ENCODE measurements around the gene SHROOM3. TPM values are rescaled to one million over a fixed set of nuclear protein-coding genes. Genes with fewer than 3 reads are reported as not detected.
A peak's percentile ranks its signal among the peaks of the same experiment; 100 is the strongest.

The SHROOM3 gene
- total and polyA plus RNA-seq, 2 of the 13 experiments (the other 11 are each of a cell fraction or from before 2014, with no cell fraction given): 0.01 TPM; not detected in 1

DNA sequence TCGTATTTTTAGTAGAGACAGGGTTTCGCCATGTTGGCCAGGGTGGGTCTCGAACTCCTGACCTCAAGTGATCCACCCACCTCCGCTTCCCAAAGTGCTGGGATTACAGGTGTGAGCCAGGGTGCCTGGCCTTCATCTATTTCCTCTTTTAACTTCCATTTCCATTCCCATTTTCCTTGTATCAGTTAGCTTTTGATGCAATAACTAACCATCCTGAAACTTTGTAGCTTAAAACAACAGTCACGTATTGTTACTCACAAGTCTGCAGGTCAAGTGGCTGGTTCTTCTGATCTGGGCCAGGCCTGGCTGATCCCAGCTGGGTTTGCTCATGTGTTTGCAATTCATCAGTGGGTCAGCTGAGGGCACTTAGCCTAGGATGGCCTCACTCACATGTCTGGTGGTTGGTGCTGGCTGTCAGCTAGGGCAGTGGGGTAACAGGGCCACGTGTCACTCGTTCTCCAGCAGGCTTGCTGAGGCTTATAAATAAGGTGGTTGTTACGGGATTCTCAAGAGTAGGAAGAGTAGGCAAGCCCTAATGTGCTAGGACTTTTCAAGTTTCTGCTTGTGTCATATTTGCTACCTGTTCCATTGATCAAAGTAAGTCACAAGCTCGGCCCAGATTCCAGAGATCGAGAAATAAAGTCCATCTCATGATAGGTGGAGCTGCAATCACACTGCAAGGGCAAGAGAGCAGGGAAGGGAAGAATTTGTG lies 374.7 kb downstream of the SHROOM3 start (continued):
- TF ChIP-seq JUN (CRISPR knock-in tag; IDR thresholded peaks at IDR 0.05) (no peak), ZBTB7B (CRISPR knock-in tag; IDR thresholded peaks at IDR 0.05) (no peak), ZIK1 (CRISPR knock-in tag; IDR thresholded peaks at IDR 0.05; ENCODE audit: borderline replicate concordance, low read depth) (no peak), TP53 (CRISPR knock-in tag; conservative IDR thresholded peaks at IDR 0.05) (no peak), FOXA1 (IDR thresholded peaks at IDR 0.05) (no peak), FOXA1 (CRISPR knock-in tag; IDR thresholded peaks at IDR 0.05) (peak; percentile 48; the same call in 1 of the 2 replicates), KMT2B (CRISPR knock-in tag; IDR thresholded peaks at IDR 0.05) (no peak), ZNF572 (CRISPR knock-in tag; IDR thresholded peaks at IDR 0.05) (no peak), ZNF143 (CRISPR knock-in tag; IDR thresholded peaks at IDR 0.05) (no peak), KLF9 (CRISPR knock-in tag; IDR thresholded peaks at IDR 0.05; ENCODE audit: low read depth) (no peak), NFYC (CRISPR knock-in tag; IDR thresholded peaks at IDR 0.05) (no peak), RFX5 (IDR thresholded peaks at IDR 0.05; ENCODE audit: low read depth, low read length) (no peak), TAF1 (CRISPR knock-in tag; IDR thresholded peaks at IDR 0.05) (no peak), JARID2 (CRISPR knock-in tag; IDR thresholded peaks at IDR 0.05; ENCODE audit: insufficient replicate concordance) (no peak), AGO2 (optimal IDR thresholded peaks at IDR 0.05; ENCODE audit: low read depth, low read length) (no peak), SIX1 (CRISPR knock-in tag; IDR thresholded peaks at IDR 0.05; ENCODE audit: borderline replicate concordance) (no peak)
- TF ChIP-seq, protein P1, sequence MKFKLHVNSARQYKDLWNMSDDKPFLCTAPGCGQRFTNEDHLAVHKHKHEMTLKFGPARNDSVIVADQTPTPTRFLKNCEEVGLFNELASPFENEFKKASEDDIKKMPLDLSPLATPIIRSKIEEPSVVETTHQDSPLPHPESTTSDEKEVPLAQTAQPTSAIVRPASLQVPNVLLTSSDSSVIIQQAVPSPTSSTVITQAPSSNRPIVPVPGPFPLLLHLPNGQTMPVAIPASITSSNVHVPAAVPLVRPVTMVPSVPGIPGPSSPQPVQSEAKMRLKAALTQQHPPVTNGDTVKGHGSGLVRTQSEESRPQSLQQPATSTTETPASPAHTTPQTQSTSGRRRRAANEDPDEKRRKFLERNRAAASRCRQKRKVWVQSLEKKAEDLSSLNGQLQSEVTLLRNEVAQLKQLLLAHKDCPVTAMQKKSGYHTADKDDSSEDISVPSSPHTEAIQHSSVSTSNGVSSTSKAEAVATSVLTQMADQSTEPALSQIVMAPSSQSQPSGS (CRISPR knock-in tag; IDR thresholded peaks at IDR 0.05): no peak
- TF ChIP-seq, protein P2, sequence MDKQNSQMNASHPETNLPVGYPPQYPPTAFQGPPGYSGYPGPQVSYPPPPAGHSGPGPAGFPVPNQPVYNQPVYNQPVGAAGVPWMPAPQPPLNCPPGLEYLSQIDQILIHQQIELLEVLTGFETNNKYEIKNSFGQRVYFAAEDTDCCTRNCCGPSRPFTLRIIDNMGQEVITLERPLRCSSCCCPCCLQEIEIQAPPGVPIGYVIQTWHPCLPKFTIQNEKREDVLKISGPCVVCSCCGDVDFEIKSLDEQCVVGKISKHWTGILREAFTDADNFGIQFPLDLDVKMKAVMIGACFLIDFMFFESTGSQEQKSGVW (CRISPR knock-in tag; IDR thresholded peaks at IDR 0.05; ENCODE audit: borderline replicate concordance): no peak
- TF ChIP-seq, protein P3, sequence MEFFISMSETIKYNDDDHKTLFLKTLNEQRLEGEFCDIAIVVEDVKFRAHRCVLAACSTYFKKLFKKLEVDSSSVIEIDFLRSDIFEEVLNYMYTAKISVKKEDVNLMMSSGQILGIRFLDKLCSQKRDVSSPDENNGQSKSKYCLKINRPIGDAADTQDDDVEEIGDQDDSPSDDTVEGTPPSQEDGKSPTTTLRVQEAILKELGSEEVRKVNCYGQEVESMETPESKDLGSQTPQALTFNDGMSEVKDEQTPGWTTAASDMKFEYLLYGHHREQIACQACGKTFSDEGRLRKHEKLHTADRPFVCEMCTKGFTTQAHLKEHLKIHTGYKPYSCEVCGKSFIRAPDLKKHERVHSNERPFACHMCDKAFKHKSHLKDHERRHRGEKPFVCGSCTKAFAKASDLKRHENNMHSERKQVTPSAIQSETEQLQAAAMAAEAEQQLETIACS (CRISPR knock-in tag; IDR thresholded peaks at IDR 0.05): no peak
- TF ChIP-seq, protein P4, sequence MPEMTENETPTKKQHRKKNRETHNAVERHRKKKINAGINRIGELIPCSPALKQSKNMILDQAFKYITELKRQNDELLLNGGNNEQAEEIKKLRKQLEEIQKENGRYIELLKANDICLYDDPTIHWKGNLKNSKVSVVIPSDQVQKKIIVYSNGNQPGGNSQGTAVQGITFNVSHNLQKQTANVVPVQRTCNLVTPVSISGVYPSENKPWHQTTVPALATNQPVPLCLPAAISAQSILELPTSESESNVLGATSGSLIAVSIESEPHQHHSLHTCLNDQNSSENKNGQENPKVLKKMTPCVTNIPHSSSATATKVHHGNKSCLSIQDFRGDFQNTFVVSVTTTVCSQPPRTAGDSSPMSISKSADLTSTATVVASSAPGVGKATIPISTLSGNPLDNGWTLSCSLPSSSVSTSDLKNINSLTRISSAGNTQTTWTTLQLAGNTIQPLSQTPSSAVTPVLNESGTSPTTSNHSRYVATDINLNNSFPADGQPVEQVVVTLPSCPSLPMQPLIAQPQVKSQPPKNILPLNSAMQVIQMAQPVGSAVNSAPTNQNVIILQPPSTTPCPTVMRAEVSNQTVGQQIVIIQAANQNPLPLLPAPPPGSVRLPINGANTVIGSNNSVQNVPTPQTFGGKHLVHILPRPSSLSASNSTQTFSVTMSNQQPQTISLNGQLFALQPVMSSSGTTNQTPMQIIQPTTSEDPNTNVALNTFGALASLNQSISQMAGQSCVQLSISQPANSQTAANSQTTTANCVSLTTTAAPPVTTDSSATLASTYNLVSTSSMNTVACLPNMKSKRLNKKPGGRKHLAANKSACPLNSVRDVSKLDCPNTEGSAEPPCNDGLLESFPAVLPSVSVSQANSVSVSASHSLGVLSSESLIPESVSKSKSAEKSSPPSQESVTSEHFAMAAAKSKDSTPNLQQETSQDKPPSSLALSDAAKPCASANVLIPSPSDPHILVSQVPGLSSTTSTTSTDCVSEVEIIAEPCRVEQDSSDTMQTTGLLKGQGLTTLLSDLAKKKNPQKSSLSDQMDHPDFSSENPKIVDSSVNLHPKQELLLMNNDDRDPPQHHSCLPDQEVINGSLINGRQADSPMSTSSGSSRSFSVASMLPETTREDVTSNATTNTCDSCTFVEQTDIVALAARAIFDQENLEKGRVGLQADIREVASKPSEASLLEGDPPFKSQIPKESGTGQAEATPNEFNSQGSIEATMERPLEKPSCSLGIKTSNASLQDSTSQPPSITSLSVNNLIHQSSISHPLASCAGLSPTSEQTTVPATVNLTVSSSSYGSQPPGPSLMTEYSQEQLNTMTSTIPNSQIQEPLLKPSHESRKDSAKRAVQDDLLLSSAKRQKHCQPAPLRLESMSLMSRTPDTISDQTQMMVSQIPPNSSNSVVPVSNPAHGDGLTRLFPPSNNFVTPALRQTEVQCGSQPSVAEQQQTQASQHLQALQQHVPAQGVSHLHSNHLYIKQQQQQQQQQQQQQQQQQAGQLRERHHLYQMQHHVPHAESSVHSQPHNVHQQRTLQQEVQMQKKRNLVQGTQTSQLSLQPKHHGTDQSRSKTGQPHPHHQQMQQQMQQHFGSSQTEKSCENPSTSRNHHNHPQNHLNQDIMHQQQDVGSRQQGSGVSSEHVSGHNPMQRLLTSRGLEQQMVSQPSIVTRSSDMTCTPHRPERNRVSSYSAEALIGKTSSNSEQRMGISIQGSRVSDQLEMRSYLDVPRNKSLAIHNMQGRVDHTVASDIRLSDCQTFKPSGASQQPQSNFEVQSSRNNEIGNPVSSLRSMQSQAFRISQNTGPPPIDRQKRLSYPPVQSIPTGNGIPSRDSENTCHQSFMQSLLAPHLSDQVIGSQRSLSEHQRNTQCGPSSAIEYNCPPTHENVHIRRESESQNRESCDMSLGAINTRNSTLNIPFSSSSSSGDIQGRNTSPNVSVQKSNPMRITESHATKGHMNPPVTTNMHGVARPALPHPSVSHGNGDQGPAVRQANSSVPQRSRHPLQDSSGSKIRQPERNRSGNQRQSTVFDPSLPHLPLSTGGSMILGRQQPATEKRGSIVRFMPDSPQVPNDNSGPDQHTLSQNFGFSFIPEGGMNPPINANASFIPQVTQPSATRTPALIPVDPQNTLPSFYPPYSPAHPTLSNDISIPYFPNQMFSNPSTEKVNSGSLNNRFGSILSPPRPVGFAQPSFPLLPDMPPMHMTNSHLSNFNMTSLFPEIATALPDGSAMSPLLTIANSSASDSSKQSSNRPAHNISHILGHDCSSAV (CRISPR knock-in tag; IDR thresholded peaks at IDR 0.05; ENCODE audit: borderline replicate concordance): no peak

Data from HepG2 (cell line).